ENCODE measurements around the gene DOCK9. TPM values are rescaled to one million over a fixed set of nuclear protein-coding genes. Genes with fewer than 3 reads are reported as not detected.
A peak's percentile ranks its signal among the peaks of the same experiment; 100 is the strongest.

Gene DOCK9
- total RNA-seq, 4 donors from 2014 or later: 94.7 to 240 (median 150) TPM

DNA sequence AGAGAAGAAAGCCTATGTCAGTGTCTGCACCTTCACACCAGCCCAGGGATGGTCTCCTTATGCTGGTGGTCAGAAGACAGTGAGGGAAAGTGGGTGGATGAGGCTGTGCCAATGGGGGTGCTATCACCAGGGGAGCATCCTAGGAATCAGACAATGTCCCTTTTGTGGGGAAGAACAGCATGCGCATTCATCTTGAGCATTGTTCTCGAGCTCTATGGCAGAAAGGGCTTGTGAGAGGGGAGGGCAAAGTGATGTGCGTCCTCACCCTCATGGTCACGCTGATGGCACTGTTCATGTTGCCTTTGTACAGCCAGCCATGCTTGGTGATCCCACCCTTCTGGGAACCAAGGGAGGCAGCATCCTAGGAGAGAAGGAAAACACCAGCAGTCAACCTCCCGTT, 56.1 kb downstream of the DOCK9 start:
- Histone ChIP-seq H3K4me3 (no peak overlapping the region), H3K9me3 (no peaks in the 10 kb centered on the region), H3K27me3 (no peaks in the 10 kb centered on the region), H3K27ac (no peak overlapping the region), H3K36me3 (peaks cover 0 to 57% (median 0%) of the 10 kb centered on the region in 3 donors), H3K4me1 (peaks cover 0 to 31% (median 0%) of the 10 kb centered on the region in 3 donors)
- WGBS, 2 donors: 96 to 100% methylated on average over 3 to 5 of the region's 5 CpGs
- intact Hi-C loops (cut with DNase I): no loop called here
- TF ChIP-seq, protein P1, sequence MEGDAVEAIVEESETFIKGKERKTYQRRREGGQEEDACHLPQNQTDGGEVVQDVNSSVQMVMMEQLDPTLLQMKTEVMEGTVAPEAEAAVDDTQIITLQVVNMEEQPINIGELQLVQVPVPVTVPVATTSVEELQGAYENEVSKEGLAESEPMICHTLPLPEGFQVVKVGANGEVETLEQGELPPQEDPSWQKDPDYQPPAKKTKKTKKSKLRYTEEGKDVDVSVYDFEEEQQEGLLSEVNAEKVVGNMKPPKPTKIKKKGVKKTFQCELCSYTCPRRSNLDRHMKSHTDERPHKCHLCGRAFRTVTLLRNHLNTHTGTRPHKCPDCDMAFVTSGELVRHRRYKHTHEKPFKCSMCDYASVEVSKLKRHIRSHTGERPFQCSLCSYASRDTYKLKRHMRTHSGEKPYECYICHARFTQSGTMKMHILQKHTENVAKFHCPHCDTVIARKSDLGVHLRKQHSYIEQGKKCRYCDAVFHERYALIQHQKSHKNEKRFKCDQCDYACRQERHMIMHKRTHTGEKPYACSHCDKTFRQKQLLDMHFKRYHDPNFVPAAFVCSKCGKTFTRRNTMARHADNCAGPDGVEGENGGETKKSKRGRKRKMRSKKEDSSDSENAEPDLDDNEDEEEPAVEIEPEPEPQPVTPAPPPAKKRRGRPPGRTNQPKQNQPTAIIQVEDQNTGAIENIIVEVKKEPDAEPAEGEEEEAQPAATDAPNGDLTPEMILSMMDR (IDR thresholded peaks at IDR 0.05): no peak
- TF ChIP-seq POLR2A (IDR thresholded peaks at IDR 0.05): no peak
- no peak for DNase-seq

DNA sequence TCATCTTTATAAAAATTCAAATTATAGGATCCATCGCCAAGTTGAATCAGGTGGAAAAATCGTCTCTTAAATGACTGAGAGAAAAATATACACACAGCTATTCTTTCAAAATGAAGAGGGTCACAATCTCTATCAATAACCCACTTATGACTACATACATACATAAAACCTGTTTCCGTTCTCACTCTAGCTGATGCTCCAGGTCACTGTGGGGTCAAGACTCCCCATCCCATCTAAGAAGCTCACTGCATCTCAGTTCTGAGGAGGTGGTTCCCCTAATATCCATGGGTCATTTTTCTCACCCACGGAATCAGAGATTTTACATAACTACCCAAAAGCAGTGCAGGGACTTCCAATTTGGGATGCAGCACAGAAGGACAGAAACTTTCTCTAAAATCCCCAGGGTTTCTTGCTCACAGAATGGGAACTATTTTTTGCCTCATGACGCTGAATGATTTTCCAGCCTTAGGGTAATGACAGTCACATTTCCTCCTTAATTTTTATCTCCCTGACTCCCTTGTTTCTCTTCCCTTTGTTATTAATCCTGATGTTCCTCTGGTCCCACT, 56.8 kb downstream of the DOCK9 start:
- H3K4me3 ChIP-seq: no peak overlapping the region
- intact Hi-C loops (cut with DNase I): no loop called here
- DNase-seq: no peak
- TF ChIP-seq, protein P1 (IDR thresholded peaks at IDR 0.05): no peak
- TF ChIP-seq POLR2A (IDR thresholded peaks at IDR 0.05): no peak
- 82 to 94% methylated on average over 5 of the region's 5 CpGs for WGBS, 2 donors
- H3K9me3 ChIP-seq: no peaks in the 10 kb centered on the region
- H3K27ac ChIP-seq: no peak overlapping the region
- peaks cover 0 to 37% (median 0%) of the 10 kb centered on the region in 3 donors for H3K4me1 ChIP-seq
- peaks cover 0 to 63% (median 0%) of the 10 kb centered on the region in 3 donors for H3K36me3 ChIP-seq
- no peaks in the 10 kb centered on the region for H3K27me3 ChIP-seq

DNA sequence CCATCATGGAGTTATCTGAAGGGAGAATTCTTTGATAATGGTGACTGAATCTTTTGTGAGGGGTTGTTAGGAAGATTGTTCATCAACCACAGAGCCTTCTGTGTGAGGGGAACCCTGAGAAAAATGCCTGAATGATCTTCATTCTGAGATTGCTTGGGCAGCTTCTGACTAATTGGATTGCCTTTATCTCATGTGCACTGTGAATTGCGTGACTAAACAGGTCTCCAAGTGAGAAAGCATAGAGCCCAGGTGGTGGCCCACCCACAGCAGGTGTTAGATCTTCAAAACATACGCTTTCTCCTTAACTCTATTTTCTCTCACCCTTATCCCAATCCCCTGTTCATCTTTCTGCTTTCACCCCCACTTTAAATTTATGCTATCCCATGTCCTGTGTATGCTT, 58.3 kb downstream of the DOCK9 start:
- WGBS, 2 donors: 96% methylated on average over 2 of the region's 2 CpGs
- TF ChIP-seq POLR2A (IDR thresholded peaks at IDR 0.05): no peak
- TF ChIP-seq, protein P1 (IDR thresholded peaks at IDR 0.05): no peak
- Histone ChIP-seq H3K9me3 (no peaks in the 10 kb centered on the region), H3K27ac (no peak overlapping the region), H3K4me1 (peaks cover 0 to 32% (median 0%) of the 10 kb centered on the region in 3 donors), H3K27me3 (no peaks in the 10 kb centered on the region), H3K4me3 (no peak overlapping the region), H3K36me3 (peaks cover 0 to 78% (median 0%) of the 10 kb centered on the region in 3 donors)
- DNase-seq: no peak
- intact Hi-C loops (cut with DNase I): no loop called here

DNA sequence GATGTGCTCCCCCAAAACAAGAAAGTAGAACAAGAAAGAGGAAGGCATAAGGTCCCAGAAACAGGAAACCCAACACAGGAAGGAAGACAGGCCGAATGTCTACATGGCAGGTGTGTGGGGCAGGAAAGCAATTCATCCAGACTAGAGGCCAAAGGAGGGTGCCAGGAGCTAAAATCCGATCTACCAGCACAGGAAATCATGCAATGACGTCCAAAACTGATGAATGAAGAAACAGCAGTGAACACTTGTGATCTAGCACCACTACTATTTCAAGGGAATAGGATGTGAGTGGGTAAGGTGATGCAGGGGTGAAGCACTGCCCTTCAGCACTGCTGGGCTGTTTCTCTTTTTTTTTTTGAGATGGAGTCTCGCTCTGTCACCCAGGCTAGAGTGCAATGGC, 59.1 kb downstream of the DOCK9 start:
- H3K27ac ChIP-seq: peak overlapping the region in 1 of 4 donors; percentile 1
- TF ChIP-seq POLR2A (IDR thresholded peaks at IDR 0.05): no peak
- TF ChIP-seq, protein P1 (IDR thresholded peaks at IDR 0.05): no peak
- no peak overlapping the region for H3K4me3 ChIP-seq
- peaks cover 0 to 28% (median 0%) of the 10 kb centered on the region in 3 donors for H3K4me1 ChIP-seq
- H3K36me3 ChIP-seq: peaks cover 0 to 86% (median 0%) of the 10 kb centered on the region in 3 donors
- intact Hi-C loops (cut with DNase I): no loop called here
- DNase-seq: no peak
- WGBS, 2 donors: 51 to 74% methylated on average over 4 of the region's 4 CpGs
- H3K27me3 ChIP-seq: no peaks in the 10 kb centered on the region
- H3K9me3 ChIP-seq: no peaks in the 10 kb centered on the region

DNA sequence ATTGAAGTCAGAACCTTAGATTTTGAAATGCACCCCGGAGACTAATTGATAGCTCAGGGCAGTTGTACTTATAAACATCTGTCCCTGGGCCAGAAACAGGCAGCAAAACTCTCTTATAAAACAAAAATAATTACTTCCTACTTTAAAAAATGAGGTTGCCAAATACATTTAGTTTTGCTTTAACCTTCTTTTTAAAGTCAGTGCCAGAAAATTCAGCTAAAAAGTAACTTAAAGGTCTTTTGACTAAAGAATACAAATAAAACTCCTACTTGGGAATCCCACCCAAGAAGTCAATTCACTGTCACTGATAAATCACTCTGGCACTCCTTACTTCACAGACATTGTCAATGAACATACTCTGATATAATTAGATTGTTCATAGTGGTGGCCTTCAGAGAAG, 60.7 kb downstream of the DOCK9 start:
- no peak overlapping the region for H3K27ac ChIP-seq
- peaks cover 0 to 80% (median 0%) of the 10 kb centered on the region in 3 donors for H3K36me3 ChIP-seq
- TF ChIP-seq, protein P1 (IDR thresholded peaks at IDR 0.05): no peak
- TF ChIP-seq POLR2A (IDR thresholded peaks at IDR 0.05): no peak
- no peak for DNase-seq
- peaks cover 0 to 19% (median 0%) of the 10 kb centered on the region in 3 donors for H3K4me1 ChIP-seq
- no peaks in the 10 kb centered on the region for H3K9me3 ChIP-seq
- H3K27me3 ChIP-seq: no peaks in the 10 kb centered on the region
- WGBS, 2 donors: 50 to 71% methylated on average over 1 of the region's 1 CpG
- intact Hi-C loops (cut with DNase I): no loop called here
- H3K4me3 ChIP-seq: no peak overlapping the region

Measured in esophagus squamous epithelium (tissue), 5 donors.